HG03442 (cell line): ENCODE data around the gene CORO6.

Source experiments
- ATAC-seq: cut with Tn5 transposase; IDR thresholded peaks from one replicate; pipeline ENCODE4 v1.9.1; 2021; ENCODE audit warnings: mild to moderate bottlenecking, moderate library complexity; ENCODE audit not compliant: unreplicated experiment

CORO6 gene

GRCh38 chr17:29613856-29614255, 8.9 kb downstream of the CORO6 start:
- no peak for ATAC-seq

GRCh38 chr17:29613352-29613837, 9.3 kb downstream of the CORO6 start:
- no peak for ATAC-seq

GRCh38 chr17:29612404-29613280, 10.1 kb downstream of the CORO6 start:
- ATAC-seq = no peak

- no peak for ATAC-seq
Measured at GRCh38 chr17:29612094-29612403, 10.7 kb downstream of the CORO6 start.

GRCh38 chr17:29611351-29612093, 11.2 kb downstream of the CORO6 start:
- no peak for ATAC-seq

- no peak for ATAC-seq
Measured at GRCh38 chr17:29610395-29610794, 12.3 kb downstream of the CORO6 start.

GRCh38 chr17:29608986-29609385, 13.7 kb downstream of the CORO6 start:
- ATAC-seq = no peak

GRCh38 chr17:29607557-29608195, 15.0 kb downstream of the CORO6 start:
- no peak for ATAC-seq

GRCh38 chr17:29603109-29603674, 19.5 kb downstream of the CORO6 start:
- no peak for ATAC-seq

GRCh38 chr17:29597361-29598172, 25.1 kb downstream of the CORO6 start:
- no peak for ATAC-seq

- ATAC-seq = no peak
Measured at GRCh38 chr17:29596811-29597210, 25.9 kb downstream of the CORO6 start.

GRCh38 chr17:29595943-29596774, 26.6 kb downstream of the CORO6 start:
- ATAC-seq = no peak

- ATAC-seq = no peak
Measured at GRCh38 chr17:29595107-29595942, 27.4 kb downstream of the CORO6 start.

- no peak for ATAC-seq
Measured at GRCh38 chr17:29594519-29595090, 28.1 kb downstream of the CORO6 start.

- ATAC-seq = no peak
Measured at GRCh38 chr17:29593591-29594518, 28.9 kb downstream of the CORO6 start.

- ATAC-seq = no peak
Measured at GRCh38 chr17:29592850-29593551, 29.7 kb downstream of the CORO6 start, which contains the start of gene ANKRD13B. Gene ANKRD13B (plus strand): TSS chr17:29593132. CDS start chr17:29593622, 490 bp downstream.
